ENCODE measurements around the gene B3GALT6.

- TF ChIP-seq CTCF (IDR thresholded peaks at IDR 0.05) (no peak), ZFX (IDR thresholded peaks at IDR 0.05; ENCODE audit: borderline replicate concordance) (no peak)
These were observed 10.0 kb upstream of the B3GALT6 start for GRCh38 chr1:1221887-1222574.

All from 22Rv1 (cell line).